CD14-positive monocyte (primary cell): Measurements from ENCODE around the gene PADI2. TPM values are rescaled to one million over a fixed set of nuclear protein-coding genes. Genes with fewer than 3 reads are reported as not detected.

Source experiments
- DNase-seq, 3 donors: peaks; one replicate each; pipeline ENCODE4 v3.0.0-alpha.2; 2011 to 2022
- H2AFZ ChIP-seq: 2 replicates; pipeline ENCODE4 v1.6.0; 2012; ENCODE audit warnings: mild to moderate bottlenecking, low read depth, low read length, inconsistent platforms; ENCODE audit not compliant: insufficient read depth, poor library complexity, severe bottlenecking
- H3K27ac ChIP-seq, 2 donors: 1 replicate in 1 of 2; 2 replicates in 1 of 2; pipeline ENCODE4 v1.5.1; 2012 to 2013; ENCODE audit warnings: low read length in 2 of 2, control low read depth in 1 of 2, inconsistent platforms in 1 of 2, low read depth in 1 of 2, mild to moderate bottlenecking in 1 of 2
- H3K27me3 ChIP-seq, 2 donors: one replicate each; pipeline versions ENCODE4 v1.6.0 to v1.6.1; 2011 to 2013; ENCODE audit warnings: low read length in 2 of 2; ENCODE audit not compliant: control insufficient read depth in 2 of 2, insufficient read depth in 2 of 2
- H3K36me3 ChIP-seq, 2 donors: replicated peaks in 1 of 2; 1 replicate in 1 of 2; 2 replicates in 1 of 2; pipeline versions ENCODE4 v1.5.1 to v1.6.1; 2012 to 2013; ENCODE audit warnings: low read length in 2 of 2, control low read depth in 1 of 2, inconsistent platforms in 1 of 2, mild to moderate bottlenecking in 1 of 2; ENCODE audit not compliant: insufficient read depth in 2 of 2, control insufficient read depth in 1 of 2
- H3K4me1 ChIP-seq, 2 donors: 1 replicate in 1 of 2; 2 replicates in 1 of 2; pipeline versions ENCODE4 v1.5.1 to v1.6.1; 2012 to 2013; ENCODE audit warnings: low read length in 2 of 2, control low read depth in 1 of 2, inconsistent platforms in 1 of 2, mild to moderate bottlenecking in 1 of 2, moderate library complexity in 1 of 2; ENCODE audit not compliant: insufficient read depth in 2 of 2, control insufficient read depth in 1 of 2
- H3K4me2 ChIP-seq: replicated peaks from 2 replicates; pipeline ENCODE3; 2012; ENCODE audit warnings: low read length, moderate library complexity, mild to moderate bottlenecking; ENCODE audit not compliant: poor library complexity, severe bottlenecking; ENCODE audit errors: extremely low read depth
- H3K4me3 ChIP-seq, 3 experiments: fragments of 200-600 bp in 1 of 3; sonication (generic) in 1 of 3; replicated peaks in 1 of 3; 1 replicate in 2 of 3; 2 replicates in 1 of 3; pipeline ENCODE4 v1.5.1; 2011 to 2013; ENCODE audit warnings: low read length in 3 of 3, mild to moderate bottlenecking in 3 of 3, control low read depth in 2 of 3, low read depth in 2 of 3, inconsistent platforms in 1 of 3, moderate library complexity in 1 of 3
- H3K79me2 ChIP-seq: 2 replicates; pipeline ENCODE4 v1.6.0; 2012; ENCODE audit warnings: mild to moderate bottlenecking, control low read depth, inconsistent platforms, low read length, moderate library complexity; ENCODE audit not compliant: insufficient read depth
- H3K9ac ChIP-seq: 2 replicates; pipeline ENCODE4 v1.6.0; 2017; ENCODE audit warnings: low read length, mild to moderate bottlenecking; ENCODE audit not compliant: insufficient read depth, poor library complexity, severe bottlenecking
- H3K9me3 ChIP-seq, 2 donors: replicated peaks in 1 of 2; 1 replicate in 1 of 2; 2 replicates in 1 of 2; pipeline versions ENCODE4 v1.5.1 to v1.6.1; 2012 to 2013; ENCODE audit warnings: low read length in 2 of 2, control low read depth in 1 of 2; ENCODE audit not compliant: control insufficient read depth in 1 of 2, insufficient read depth in 1 of 2
- H4K20me1 ChIP-seq: 2 replicates; pipeline ENCODE4 v1.6.0; 2012; ENCODE audit warnings: mild to moderate bottlenecking, low read length, control low read depth, moderate library complexity; ENCODE audit not compliant: insufficient read depth
- H3K27ac Mint-ChIP-seq, 7 donors: one replicate each; pipeline ENCODE4 v1.8.0; 2020; ENCODE audit warnings: mild to moderate bottlenecking in 7 of 7, mixed read lengths in 7 of 7, moderate library complexity in 6 of 7, inconsistent platforms in 2 of 7
- H3K27me3 Mint-ChIP-seq, 3 donors: one replicate each; pipeline ENCODE4 v1.8.0; 2021 to 2022; ENCODE audit warnings: low read depth in 3 of 3, mild to moderate bottlenecking in 3 of 3, mixed read lengths in 3 of 3, moderate library complexity in 3 of 3, inconsistent platforms in 1 of 3
- H3K36me3 Mint-ChIP-seq, 2 donors: one replicate each; pipeline ENCODE4 v1.8.0; 2020; ENCODE audit warnings: mixed read lengths in 2 of 2, inconsistent platforms in 1 of 2, mild to moderate bottlenecking in 1 of 2
- H3K4me1 Mint-ChIP-seq: one replicate; pipeline ENCODE4 v1.8.0; 2020; ENCODE audit warnings: mild to moderate bottlenecking, mixed read lengths
- H3K4me3 Mint-ChIP-seq, 2 donors: one replicate each; pipeline ENCODE4 v1.8.0; 2020; ENCODE audit warnings: mild to moderate bottlenecking in 2 of 2, mixed read lengths in 2 of 2, moderate library complexity in 1 of 2
- H3K9me3 Mint-ChIP-seq, 7 donors: one replicate each; pipeline ENCODE4 v1.8.0; 2020 to 2022; ENCODE audit warnings: mixed read lengths in 7 of 7, mild to moderate bottlenecking in 6 of 7, moderate library complexity in 6 of 7, inconsistent platforms in 2 of 7
- WGBS: methylation state at CpG from one replicate; pipeline ENCODE4 v1.1.5; 2013; ENCODE audit warnings: missing lambda C conversion rate; ENCODE audit not compliant: insufficient coverage; 5-methylcytosine and 5-hydroxymethylcytosine counted together
- intact Hi-C, 2 donors: fragments of 100-400 bp; cut with micrococcal nuclease; formaldehyde crosslinking; loops; one replicate each; pipeline versions ENCODE4 v1.15.0 to v1.15.1; 2023
- polyA plus RNA-seq, 3 donors: library from polyadenylated mRNA; depleted of rRNA in 1 of 3; unstranded in 2 of 3; stranded (reverse) in 1 of 3; fragments of 300-500 nt in 2 of 3; fragments of >200 nt in 1 of 3; fragmentation: Illumina TruSeq in 2 of 3; gene quantifications; 1 replicate in 2 of 3; 2 replicates in 1 of 3; pipeline ENCODE4 v1.2.3, GENCODE V29; 2012 to 2021
- TF ChIP-seq, protein P1 (sequence below): fragments of 200-600 bp; IDR thresholded peaks from one replicate; pipeline ENCODE4 v1.8.0; 2022; ENCODE audit warnings: antibody characterized with exemption, mild to moderate bottlenecking

PADI2 gene
- polyA plus RNA-seq, 3 donors = 18.6 to 61.7 (median 32.6) TPM

GRCh38 chr1:17024721-17025120 is 94.5 kb downstream of the PADI2 start:
- no CpG with 5 or more reads among the region's 1 CpG for WGBS
- peak overlapping the region in 1 of 7 donors; percentile 21 for H3K27ac Mint-ChIP-seq
- peaks cover 84 to 99% of the 10 kb centered on the region in 2 donors for H3K36me3 Mint-ChIP-seq
- H4K20me1 ChIP-seq = peaks cover 48% of the 10 kb centered on the region
- no peak overlapping the region for H3K27ac ChIP-seq
- H3K4me1 ChIP-seq = peaks cover 21 to 28% of the 10 kb centered on the region in 2 donors
- peaks cover 36% of the 10 kb centered on the region for H3K4me1 Mint-ChIP-seq
- H3K79me2 ChIP-seq = no peaks in the 10 kb centered on the region
- H3K9me3 ChIP-seq = no peaks in the 10 kb centered on the region
- no peaks in the 10 kb centered on the region for H3K27me3 Mint-ChIP-seq
- no peaks in the 10 kb centered on the region for H3K27me3 ChIP-seq
- H3K4me3 ChIP-seq = no peak overlapping the region
- H2AFZ ChIP-seq = no peak overlapping the region
- no peak overlapping the region for H3K4me3 Mint-ChIP-seq
- TF ChIP-seq, protein P1, sequence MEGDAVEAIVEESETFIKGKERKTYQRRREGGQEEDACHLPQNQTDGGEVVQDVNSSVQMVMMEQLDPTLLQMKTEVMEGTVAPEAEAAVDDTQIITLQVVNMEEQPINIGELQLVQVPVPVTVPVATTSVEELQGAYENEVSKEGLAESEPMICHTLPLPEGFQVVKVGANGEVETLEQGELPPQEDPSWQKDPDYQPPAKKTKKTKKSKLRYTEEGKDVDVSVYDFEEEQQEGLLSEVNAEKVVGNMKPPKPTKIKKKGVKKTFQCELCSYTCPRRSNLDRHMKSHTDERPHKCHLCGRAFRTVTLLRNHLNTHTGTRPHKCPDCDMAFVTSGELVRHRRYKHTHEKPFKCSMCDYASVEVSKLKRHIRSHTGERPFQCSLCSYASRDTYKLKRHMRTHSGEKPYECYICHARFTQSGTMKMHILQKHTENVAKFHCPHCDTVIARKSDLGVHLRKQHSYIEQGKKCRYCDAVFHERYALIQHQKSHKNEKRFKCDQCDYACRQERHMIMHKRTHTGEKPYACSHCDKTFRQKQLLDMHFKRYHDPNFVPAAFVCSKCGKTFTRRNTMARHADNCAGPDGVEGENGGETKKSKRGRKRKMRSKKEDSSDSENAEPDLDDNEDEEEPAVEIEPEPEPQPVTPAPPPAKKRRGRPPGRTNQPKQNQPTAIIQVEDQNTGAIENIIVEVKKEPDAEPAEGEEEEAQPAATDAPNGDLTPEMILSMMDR = no peak
- peaks cover 0 to 2% (median 0%) of the 10 kb centered on the region in 7 donors for H3K9me3 Mint-ChIP-seq
- no peak overlapping the region for H3K9ac ChIP-seq
- H3K36me3 ChIP-seq = peaks cover 96 to 100% of the 10 kb centered on the region in 2 donors
- no peak overlapping the region for H3K4me2 ChIP-seq
- no peak for DNase-seq
- intact Hi-C loops = no loop called here

- no peaks in the 10 kb centered on the region for H3K9me3 ChIP-seq
- H3K27ac Mint-ChIP-seq = peak overlapping the region in 3 of 7 donors; percentile 25 to 72 (median 60)
- no peaks in the 10 kb centered on the region for H3K27me3 ChIP-seq
- H3K4me3 ChIP-seq = no peak overlapping the region
- H3K36me3 Mint-ChIP-seq = peaks cover 87 to 99% of the 10 kb centered on the region in 2 donors
- 89% methylated on average over 1 of the region's 3 CpGs for WGBS
- no peak for DNase-seq
- peaks cover 97 to 100% of the 10 kb centered on the region in 2 donors for H3K36me3 ChIP-seq
- H3K4me1 Mint-ChIP-seq = peaks cover 33% of the 10 kb centered on the region
- no peak overlapping the region for H2AFZ ChIP-seq
- H3K27me3 Mint-ChIP-seq = no peaks in the 10 kb centered on the region
- H3K9ac ChIP-seq = no peak overlapping the region
- H3K4me3 Mint-ChIP-seq = no peak overlapping the region
- H3K79me2 ChIP-seq = no peaks in the 10 kb centered on the region
- no peaks in the 10 kb centered on the region for H3K9me3 Mint-ChIP-seq
- H3K4me2 ChIP-seq = no peak overlapping the region
- peaks cover 21 to 28% of the 10 kb centered on the region in 2 donors for H3K4me1 ChIP-seq
- TF ChIP-seq, protein P1 = no peak
- intact Hi-C loops = no loop called here
- peaks cover 46% of the 10 kb centered on the region for H4K20me1 ChIP-seq
- peak overlapping the region in 1 of 2 donors; percentile 8 for H3K27ac ChIP-seq
Observed at GRCh38 chr1:17023573-17023972, 95.7 kb downstream of the PADI2 start.
